ENCODE data around the gene FZD4. TPM values are rescaled to one million over a fixed set of nuclear protein-coding genes. Genes with fewer than 3 reads are reported as not detected.

Gene FZD4
- total and polyA plus RNA-seq, 12 donors: 8.0 to 52.5 (median 20.8) TPM

DNA sequence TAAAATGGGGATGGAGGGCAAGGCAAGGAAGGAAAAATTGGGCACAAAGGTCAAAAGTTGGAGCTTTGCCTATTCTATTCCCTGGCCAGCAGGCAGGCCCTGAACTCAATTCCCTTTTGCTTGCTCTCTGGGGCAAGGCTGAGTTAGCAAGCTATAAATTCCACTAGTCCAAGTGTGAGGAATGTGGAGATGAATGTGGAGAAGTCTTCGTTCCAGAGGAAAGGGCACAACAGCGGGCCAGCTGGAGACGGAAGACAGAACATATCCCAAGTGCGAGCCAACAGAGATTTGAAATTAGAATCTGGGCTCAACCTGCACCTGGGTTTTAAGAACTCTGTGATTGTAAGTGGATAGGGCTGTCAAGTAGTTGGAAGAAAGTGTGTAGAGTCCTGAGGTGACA is 29.5 kb upstream of the FZD4 start:
- Histone ChIP-seq H3K36me3 (replicated peaks in 1 of 2) (no peaks in the 10 kb centered on the region), H3K4me1 (replicated peaks in 1 of 2) (peaks cover 0 to 10% of the 10 kb centered on the region in 2 donors), H3K4me3 (no peak overlapping the region), H3K27ac (no peak overlapping the region), H3K9me3 (replicated peaks in 1 of 3) (no peaks in the 10 kb centered on the region), H3K27me3 (no peaks in the 10 kb centered on the region)
- TF ChIP-seq, protein P1, sequence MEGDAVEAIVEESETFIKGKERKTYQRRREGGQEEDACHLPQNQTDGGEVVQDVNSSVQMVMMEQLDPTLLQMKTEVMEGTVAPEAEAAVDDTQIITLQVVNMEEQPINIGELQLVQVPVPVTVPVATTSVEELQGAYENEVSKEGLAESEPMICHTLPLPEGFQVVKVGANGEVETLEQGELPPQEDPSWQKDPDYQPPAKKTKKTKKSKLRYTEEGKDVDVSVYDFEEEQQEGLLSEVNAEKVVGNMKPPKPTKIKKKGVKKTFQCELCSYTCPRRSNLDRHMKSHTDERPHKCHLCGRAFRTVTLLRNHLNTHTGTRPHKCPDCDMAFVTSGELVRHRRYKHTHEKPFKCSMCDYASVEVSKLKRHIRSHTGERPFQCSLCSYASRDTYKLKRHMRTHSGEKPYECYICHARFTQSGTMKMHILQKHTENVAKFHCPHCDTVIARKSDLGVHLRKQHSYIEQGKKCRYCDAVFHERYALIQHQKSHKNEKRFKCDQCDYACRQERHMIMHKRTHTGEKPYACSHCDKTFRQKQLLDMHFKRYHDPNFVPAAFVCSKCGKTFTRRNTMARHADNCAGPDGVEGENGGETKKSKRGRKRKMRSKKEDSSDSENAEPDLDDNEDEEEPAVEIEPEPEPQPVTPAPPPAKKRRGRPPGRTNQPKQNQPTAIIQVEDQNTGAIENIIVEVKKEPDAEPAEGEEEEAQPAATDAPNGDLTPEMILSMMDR (IDR thresholded peaks at IDR 0.05): no peak
- intact Hi-C loops (cut with DNase I): no loop called here
- 70 to 90% (median 81%) methylated on average over 4 of the region's 4 CpGs for WGBS, 4 donors
- no peak for DNase-seq

DNA sequence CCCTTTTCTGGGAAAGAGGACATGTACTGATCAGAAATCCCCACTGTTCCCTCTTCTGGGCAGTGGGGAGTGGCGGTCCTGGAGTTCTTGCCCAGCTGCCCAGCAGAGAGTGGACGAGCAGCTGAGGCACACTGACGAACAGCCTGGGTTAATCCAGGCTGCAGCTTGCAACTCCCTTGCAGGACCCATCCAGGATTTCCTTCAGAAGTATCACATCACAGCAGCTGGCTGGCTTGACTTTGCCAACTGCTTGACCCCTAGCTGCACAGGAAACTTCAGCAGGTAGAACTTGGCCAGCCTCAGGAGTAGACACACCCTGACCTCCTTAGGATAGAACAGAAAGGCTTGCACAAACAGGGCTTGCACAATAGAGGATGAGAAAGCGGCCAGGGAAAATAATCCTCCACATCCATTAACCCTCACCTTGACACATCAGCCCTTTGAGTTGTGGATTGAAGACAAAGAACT is 27.9 kb upstream of the FZD4 start:
- intact Hi-C loops (cut with DNase I): no loop called here
- H3K36me3 ChIP-seq (replicated peaks in 1 of 2): no peaks in the 10 kb centered on the region
- H3K4me1 ChIP-seq (replicated peaks in 1 of 2): peaks cover 0 to 24% of the 10 kb centered on the region in 2 donors
- TF ChIP-seq, protein P1 (IDR thresholded peaks at IDR 0.05): no peak
- no peak for TF ChIP-seq POLR2A (IDR thresholded peaks at IDR 0.05)
- peak overlapping the region in 1 of 5 donors; percentile 31 for H3K27ac ChIP-seq
- DNase-seq: peak in 5 of 7 donors; percentile 29 to 74 (median 37)
- H3K9me3 ChIP-seq (replicated peaks in 1 of 3): no peaks in the 10 kb centered on the region
- H3K27me3 ChIP-seq: no peaks in the 10 kb centered on the region
- no peak overlapping the region for H3K4me3 ChIP-seq
- WGBS, 4 donors: 67 to 79% (median 72%) methylated on average over 3 to 4 of the region's 4 CpGs

DNA sequence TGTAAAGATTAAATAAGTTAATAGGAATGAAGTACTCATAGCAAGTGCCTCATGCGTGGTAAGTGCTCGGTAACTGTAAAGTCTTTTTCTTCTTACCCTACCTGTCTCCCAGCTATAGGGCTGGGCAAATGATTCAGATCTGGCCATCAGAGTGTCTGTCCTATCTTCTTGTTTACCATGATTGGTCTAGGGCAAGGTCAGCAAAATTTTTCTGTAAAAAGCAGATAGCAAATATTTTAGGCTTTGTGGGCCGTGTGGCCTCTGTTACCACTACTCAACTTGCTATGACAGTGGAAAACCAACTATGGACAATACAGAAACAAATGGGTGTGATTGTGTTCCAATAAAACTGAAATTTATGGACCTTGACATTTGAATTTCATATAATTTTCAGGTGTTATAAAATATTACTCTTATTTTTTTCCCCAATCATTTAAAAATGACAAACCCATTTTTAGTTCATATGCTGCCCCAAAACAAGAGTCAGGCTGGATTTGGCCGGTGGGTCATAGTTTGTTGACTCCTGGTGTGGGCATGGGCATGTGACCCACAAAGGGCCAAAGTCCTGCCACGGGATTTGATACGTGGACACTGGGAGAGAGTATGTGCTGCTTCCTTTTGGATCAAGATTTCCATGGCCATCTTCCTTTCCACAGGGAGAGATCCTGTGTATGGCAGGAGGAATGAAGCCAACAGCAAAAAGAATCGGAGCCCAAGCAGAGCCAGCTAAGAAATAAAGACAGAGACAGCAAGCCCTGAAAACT is 26.8 kb upstream of the FZD4 start:
- WGBS, 4 donors: 87 to 91% (median 89%) methylated on average over 7 of the region's 7 CpGs
- Histone ChIP-seq H3K27me3 (no peaks in the 10 kb centered on the region), H3K36me3 (replicated peaks in 1 of 2) (no peaks in the 10 kb centered on the region), H3K9me3 (replicated peaks in 1 of 3) (no peaks in the 10 kb centered on the region), H3K4me3 (no peak overlapping the region), H3K27ac (no peak overlapping the region), H3K4me1 (replicated peaks in 1 of 2) (peaks cover 0 to 24% of the 10 kb centered on the region in 2 donors)
- no peak for DNase-seq
- no peak for TF ChIP-seq POLR2A (IDR thresholded peaks at IDR 0.05)
- TF ChIP-seq, protein P1 (IDR thresholded peaks at IDR 0.05): no peak
- intact Hi-C loops (cut with DNase I): no loop called here

DNA sequence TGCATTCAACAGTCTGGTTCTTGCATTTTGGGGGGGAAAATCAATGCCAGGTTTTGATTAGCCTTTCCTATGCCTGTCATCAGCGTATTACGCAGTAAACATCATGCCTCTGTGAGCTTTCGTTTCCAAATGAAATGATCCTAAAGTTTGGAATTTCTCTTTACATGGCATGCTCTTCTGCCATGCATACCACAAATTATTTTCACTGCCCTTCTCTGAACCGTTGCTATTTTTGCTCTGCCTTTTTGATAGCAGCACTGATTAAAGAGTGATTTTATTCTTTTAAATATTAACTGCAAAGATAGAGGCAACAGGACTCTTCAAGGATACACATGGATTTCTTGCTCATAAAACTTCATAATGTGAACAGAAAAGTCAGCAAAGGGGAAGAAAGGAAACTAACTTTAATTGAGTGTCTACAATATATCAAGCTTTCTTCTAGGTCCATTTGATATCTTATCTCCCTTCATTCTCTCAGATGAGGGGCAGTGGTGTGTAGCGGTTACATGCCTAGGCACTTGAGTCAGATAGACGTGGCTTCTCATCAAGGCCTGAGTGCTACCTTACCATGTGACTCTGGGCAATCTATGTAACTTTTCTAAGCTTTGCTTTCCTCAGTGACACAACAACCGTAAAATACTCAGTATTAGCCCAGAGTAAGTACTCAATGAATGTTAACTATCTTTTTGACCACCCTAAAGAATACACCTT is 25.0 kb upstream of the FZD4 start:
- TF ChIP-seq POLR2A (IDR thresholded peaks at IDR 0.05): no peak
- TF ChIP-seq, protein P1 (IDR thresholded peaks at IDR 0.05): no peak
- Histone ChIP-seq H3K9me3 (replicated peaks in 1 of 3) (no peaks in the 10 kb centered on the region), H3K27me3 (no peaks in the 10 kb centered on the region), H3K4me1 (replicated peaks in 1 of 2) (peaks cover 0 to 24% of the 10 kb centered on the region in 2 donors), H3K4me3 (no peak overlapping the region), H3K36me3 (replicated peaks in 1 of 2) (no peaks in the 10 kb centered on the region), H3K27ac (peak overlapping the region in 1 of 5 donors; percentile 58)
- DNase-seq: no peak
- WGBS, 4 donors: 53 to 76% (median 72%) methylated on average over 7 of the region's 7 CpGs
- intact Hi-C loops (cut with DNase I): no loop called here

Measured in adrenal gland (tissue), 12 donors.